ENCODE measurements around the gene TMEM18.

Gene TMEM18

GRCh38 chr2:633371-633770, 43.8 kb downstream of the TMEM18 start:
- DNase-seq (ENCODE audit: low spot score): no peak

- no peak for DNase-seq (ENCODE audit: low spot score)
Measured at GRCh38 chr2:632471-632870, 44.7 kb downstream of the TMEM18 start.

GRCh38 chr2:631741-632140, 45.5 kb downstream of the TMEM18 start:
- no peak for DNase-seq (ENCODE audit: low spot score)

- DNase-seq (ENCODE audit: low spot score): no peak
Measured at GRCh38 chr2:630451-631320, 46.5 kb downstream of the TMEM18 start.

- no peak for DNase-seq (ENCODE audit: low spot score)
Measured at GRCh38 chr2:629961-630360, 47.2 kb downstream of the TMEM18 start.

- DNase-seq (ENCODE audit: low spot score): no peak
Measured at GRCh38 chr2:628651-629050, 48.6 kb downstream of the TMEM18 start.

- DNase-seq (ENCODE audit: low spot score): no peak
Measured at GRCh38 chr2:627926-628560, 49.2 kb downstream of the TMEM18 start.

- no peak for DNase-seq (ENCODE audit: low spot score)
Measured at GRCh38 chr2:627340-627709, 49.9 kb downstream of the TMEM18 start.

GRCh38 chr2:626491-627339, 50.5 kb downstream of the TMEM18 start:
- DNase-seq (ENCODE audit: low spot score): no peak

- no peak for DNase-seq (ENCODE audit: low spot score)
Measured at GRCh38 chr2:625415-626333, 51.5 kb downstream of the TMEM18 start.

GRCh38 chr2:624551-625347, 52.5 kb downstream of the TMEM18 start:
- DNase-seq (ENCODE audit: low spot score): no peak

- DNase-seq (ENCODE audit: low spot score): no peak
Measured at GRCh38 chr2:624096-624495, 53.1 kb downstream of the TMEM18 start.

- no peak for DNase-seq (ENCODE audit: low spot score)
Measured at GRCh38 chr2:623130-623922, 53.9 kb downstream of the TMEM18 start.

GRCh38 chr2:622357-622756, 54.8 kb downstream of the TMEM18 start:
- DNase-seq (ENCODE audit: low spot score): no peak

GRCh38 chr2:621303-622099, 55.7 kb downstream of the TMEM18 start:
- no peak for DNase-seq (ENCODE audit: low spot score)

- no peak for DNase-seq (ENCODE audit: low spot score)
Measured at GRCh38 chr2:620471-621302, 56.5 kb downstream of the TMEM18 start.

- no peak for DNase-seq (ENCODE audit: low spot score)
Measured at GRCh38 chr2:620004-620403, 57.2 kb downstream of the TMEM18 start.

GRCh38 chr2:618422-618990, 58.7 kb downstream of the TMEM18 start:
- DNase-seq (ENCODE audit: low spot score): no peak

Measured in CD4-positive, alpha-beta T cell treated with Interleukin-2 at 100 ng/mL for 4 hours (primary cell).